ENCODE measurements around the gene ZNF783.

The ZNF783 gene

GRCh38 chr7:149261829-149262617 is at the start of gene ZNF783:
TSS of gene ZNF783 (plus strand) at chr7:149262196. CDS start at chr7:149262334, 138 bp downstream.
- Histone ChIP-seq H3K27me3 (ENCODE audit: control insufficient read depth, low read length) (no peaks in the 10 kb centered on the region), H3K4me2 (ENCODE audit: low read length) (peak within 1 kb of the TSS; percentile 90), H3K79me2 (ENCODE audit: control insufficient read depth, low read length) (peaks cover 21% of the 10 kb centered on the region), H3K4me3 (ENCODE audit: low read length) (peak within 1 kb of the TSS; percentile 76), H3K9me2 (replicated peaks; ENCODE audit: control insufficient read depth, low read length) (no peaks in the 10 kb centered on the region), H3K36me3 (ENCODE audit: control insufficient read depth, low read length) (peaks cover 25% of the 10 kb centered on the region), H3K27ac (ENCODE audit: low read depth, low read length) (no peak within 1 kb of the TSS; the same call in 1 of the 2 replicates), H3F3A (ENCODE audit: control insufficient read depth, insufficient read depth) (peaks cover 25% of the 10 kb centered on the region), H4K20me1 (ENCODE audit: control insufficient read depth, insufficient read depth, low read depth, low read length) (no peaks in the 10 kb centered on the region; the same call in 1 of the 2 replicates), H3K4me1 (ENCODE audit: control insufficient read depth, low read length) (peaks cover 21% of the 10 kb centered on the region), H3K9me3 (ENCODE audit: control insufficient read depth, insufficient read depth, low read length) (no peaks in the 10 kb centered on the region)
- TF ChIP-seq CTCF (IDR thresholded peaks at IDR 0.05; ENCODE audit: low read depth, low read length, poor library complexity, severe bottlenecking) (peak; percentile 75), EZH2phosphoT487 (IDR thresholded peaks at IDR 0.05; ENCODE audit: borderline replicate concordance, low read length) (no peak)

- Histone ChIP-seq H3K27ac (ENCODE audit: low read depth, low read length) (no peak overlapping the region), H3K4me1 (ENCODE audit: control insufficient read depth, low read length) (no peaks in the 10 kb centered on the region), H3K27me3 (ENCODE audit: control insufficient read depth, low read length) (no peaks in the 10 kb centered on the region), H3K4me2 (ENCODE audit: low read length) (no peak overlapping the region), H3K9me3 (ENCODE audit: control insufficient read depth, insufficient read depth, low read length) (no peaks in the 10 kb centered on the region), H3F3A (ENCODE audit: control insufficient read depth, insufficient read depth) (no peaks in the 10 kb centered on the region), H3K79me2 (ENCODE audit: control insufficient read depth, low read length) (no peaks in the 10 kb centered on the region), H4K20me1 (ENCODE audit: control insufficient read depth, insufficient read depth, low read depth, low read length) (no peaks in the 10 kb centered on the region), H3K4me3 (ENCODE audit: low read length) (no peak overlapping the region), H3K9me2 (replicated peaks; ENCODE audit: control insufficient read depth, low read length) (no peaks in the 10 kb centered on the region), H3K36me3 (ENCODE audit: control insufficient read depth, low read length) (peaks cover 97% of the 10 kb centered on the region)
- TF ChIP-seq EZH2phosphoT487 (IDR thresholded peaks at IDR 0.05; ENCODE audit: borderline replicate concordance, low read length) (no peak), CTCF (IDR thresholded peaks at IDR 0.05; ENCODE audit: low read depth, low read length, poor library complexity, severe bottlenecking) (no peak)
These were observed 47.8 kb upstream of the ZNF783 start for GRCh38 chr7:149214020-149214720.

DNA sequence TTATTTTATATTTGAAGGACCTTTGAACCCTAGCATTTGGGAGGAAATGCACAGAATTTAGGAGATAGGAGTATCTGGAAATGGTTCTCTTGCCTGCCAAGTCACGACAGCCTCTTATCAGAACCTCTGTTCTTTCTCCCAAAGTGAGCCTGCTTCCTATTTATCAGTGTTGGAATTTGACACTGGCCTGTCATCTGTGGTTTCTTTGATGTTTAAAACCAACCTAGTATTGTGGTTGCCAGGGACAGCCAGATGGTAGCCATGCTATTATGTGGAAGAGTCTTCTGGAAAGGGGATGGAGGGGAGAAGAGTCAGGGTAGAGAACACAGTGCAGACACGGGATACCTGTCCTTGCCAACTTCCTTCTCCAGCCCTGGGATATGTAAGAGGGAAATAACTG is 45.6 kb upstream of the ZNF783 start:
- no peaks in the 10 kb centered on the region for H3K79me2 ChIP-seq (ENCODE audit: control insufficient read depth, low read length)
- no peaks in the 10 kb centered on the region for H3K9me3 ChIP-seq (ENCODE audit: control insufficient read depth, insufficient read depth, low read length)
- no peak for TF ChIP-seq EZH2phosphoT487 (IDR thresholded peaks at IDR 0.05; ENCODE audit: borderline replicate concordance, low read length)
- TF ChIP-seq CTCF (IDR thresholded peaks at IDR 0.05; ENCODE audit: low read depth, low read length, poor library complexity, severe bottlenecking): no peak
- H3K4me1 ChIP-seq (ENCODE audit: control insufficient read depth, low read length): no peaks in the 10 kb centered on the region
- no peaks in the 10 kb centered on the region for H3F3A ChIP-seq (ENCODE audit: control insufficient read depth, insufficient read depth)
- no peaks in the 10 kb centered on the region for H4K20me1 ChIP-seq (ENCODE audit: control insufficient read depth, insufficient read depth, low read depth, low read length)
- peaks cover 89% of the 10 kb centered on the region for H3K36me3 ChIP-seq (ENCODE audit: control insufficient read depth, low read length)
- no peaks in the 10 kb centered on the region for H3K9me2 ChIP-seq (replicated peaks; ENCODE audit: control insufficient read depth, low read length)
- no peak overlapping the region for H3K4me2 ChIP-seq (ENCODE audit: low read length)
- no peaks in the 10 kb centered on the region for H3K27me3 ChIP-seq (ENCODE audit: control insufficient read depth, low read length)
- H3K4me3 ChIP-seq (ENCODE audit: low read length): no peak overlapping the region
- H3K27ac ChIP-seq (ENCODE audit: low read depth, low read length): no peak overlapping the region
